VCaP (cell line): ENCODE measurements around the gene POU3F3.

Experiments
- H3K27ac ChIP-seq: fragments of 450-650 bp; 2 replicates; pipeline ENCODE4 v1.5.1; 2017
- TF ChIP-seq, protein P1 (sequence below): fragments of 450-650 bp; conservative IDR thresholded peaks from 2 replicates; pipeline ENCODE4 v1.5.1; 2017; ENCODE audit warnings: mild to moderate bottlenecking, moderate library complexity

Gene POU3F3

DNA sequence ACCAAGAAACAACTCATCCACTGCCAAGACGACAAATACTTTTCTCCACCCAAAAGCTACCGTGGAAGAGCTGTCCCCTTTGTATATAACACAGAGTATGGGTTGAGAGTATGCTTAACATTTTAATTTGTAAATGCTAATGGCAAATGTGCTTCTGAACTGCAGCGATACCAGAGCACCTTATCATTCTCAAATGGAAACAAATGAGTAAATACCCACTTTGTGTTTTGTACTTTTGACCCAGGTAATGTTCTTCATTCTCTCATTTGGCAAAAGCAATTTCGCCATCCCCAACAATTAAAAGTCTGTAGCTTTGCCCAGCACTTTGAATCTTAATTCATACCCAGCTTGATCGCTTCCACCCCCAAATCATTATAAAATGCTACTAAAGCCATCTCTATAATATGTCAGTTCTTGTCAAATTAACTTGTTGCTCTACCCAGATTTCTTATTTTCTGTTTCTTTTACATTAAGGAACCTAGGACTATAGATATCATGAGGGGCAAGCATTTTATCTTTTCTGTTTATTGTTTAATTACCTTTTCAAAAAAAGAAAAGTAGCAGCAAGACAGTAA lies 6.2 kb upstream of the POU3F3 start:
- TF ChIP-seq, protein P1, sequence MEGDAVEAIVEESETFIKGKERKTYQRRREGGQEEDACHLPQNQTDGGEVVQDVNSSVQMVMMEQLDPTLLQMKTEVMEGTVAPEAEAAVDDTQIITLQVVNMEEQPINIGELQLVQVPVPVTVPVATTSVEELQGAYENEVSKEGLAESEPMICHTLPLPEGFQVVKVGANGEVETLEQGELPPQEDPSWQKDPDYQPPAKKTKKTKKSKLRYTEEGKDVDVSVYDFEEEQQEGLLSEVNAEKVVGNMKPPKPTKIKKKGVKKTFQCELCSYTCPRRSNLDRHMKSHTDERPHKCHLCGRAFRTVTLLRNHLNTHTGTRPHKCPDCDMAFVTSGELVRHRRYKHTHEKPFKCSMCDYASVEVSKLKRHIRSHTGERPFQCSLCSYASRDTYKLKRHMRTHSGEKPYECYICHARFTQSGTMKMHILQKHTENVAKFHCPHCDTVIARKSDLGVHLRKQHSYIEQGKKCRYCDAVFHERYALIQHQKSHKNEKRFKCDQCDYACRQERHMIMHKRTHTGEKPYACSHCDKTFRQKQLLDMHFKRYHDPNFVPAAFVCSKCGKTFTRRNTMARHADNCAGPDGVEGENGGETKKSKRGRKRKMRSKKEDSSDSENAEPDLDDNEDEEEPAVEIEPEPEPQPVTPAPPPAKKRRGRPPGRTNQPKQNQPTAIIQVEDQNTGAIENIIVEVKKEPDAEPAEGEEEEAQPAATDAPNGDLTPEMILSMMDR: no peak
- H3K27ac ChIP-seq: no peak overlapping the region

DNA sequence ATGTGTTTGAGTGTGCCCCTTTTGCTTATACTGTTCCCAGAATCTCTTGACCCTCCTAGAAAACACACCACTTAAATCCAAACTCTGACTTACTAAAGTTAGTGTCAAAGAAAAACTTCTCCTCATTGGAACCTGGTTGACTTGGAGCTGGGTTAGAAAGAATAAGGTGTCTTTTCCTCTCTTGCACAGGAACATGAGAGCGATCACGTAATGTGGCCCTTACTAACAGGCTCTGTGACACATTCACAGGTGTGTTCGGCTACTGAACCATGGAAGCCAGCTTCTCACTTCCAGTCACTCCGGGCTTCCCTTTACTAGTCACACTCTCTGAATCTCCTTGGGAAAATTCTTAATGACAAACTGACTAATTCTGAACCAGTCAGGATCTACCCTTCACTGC lies 5.4 kb upstream of the POU3F3 start:
- H3K27ac ChIP-seq: no peak overlapping the region
- TF ChIP-seq, protein P1: no peak

DNA sequence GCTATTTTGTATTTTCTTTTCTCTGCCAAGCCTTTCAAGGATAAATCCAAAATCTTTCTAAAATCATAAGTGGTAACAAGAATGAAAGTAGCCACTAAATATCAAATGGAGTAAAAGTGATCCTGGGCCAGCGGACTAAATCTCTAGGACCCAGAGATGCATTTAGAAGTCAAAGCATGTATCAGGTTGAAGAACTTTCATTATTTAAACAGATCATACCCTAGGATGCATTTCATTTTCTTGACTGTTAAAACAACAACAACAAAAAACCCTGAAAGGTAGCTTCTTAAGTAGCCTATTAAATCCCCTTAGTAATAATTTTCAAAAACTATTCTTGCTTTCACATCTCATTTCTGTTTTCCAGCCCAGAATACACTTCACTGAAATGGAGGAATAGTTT lies 4.8 kb upstream of the POU3F3 start:
- TF ChIP-seq, protein P1: no peak
- no peak overlapping the region for H3K27ac ChIP-seq

DNA sequence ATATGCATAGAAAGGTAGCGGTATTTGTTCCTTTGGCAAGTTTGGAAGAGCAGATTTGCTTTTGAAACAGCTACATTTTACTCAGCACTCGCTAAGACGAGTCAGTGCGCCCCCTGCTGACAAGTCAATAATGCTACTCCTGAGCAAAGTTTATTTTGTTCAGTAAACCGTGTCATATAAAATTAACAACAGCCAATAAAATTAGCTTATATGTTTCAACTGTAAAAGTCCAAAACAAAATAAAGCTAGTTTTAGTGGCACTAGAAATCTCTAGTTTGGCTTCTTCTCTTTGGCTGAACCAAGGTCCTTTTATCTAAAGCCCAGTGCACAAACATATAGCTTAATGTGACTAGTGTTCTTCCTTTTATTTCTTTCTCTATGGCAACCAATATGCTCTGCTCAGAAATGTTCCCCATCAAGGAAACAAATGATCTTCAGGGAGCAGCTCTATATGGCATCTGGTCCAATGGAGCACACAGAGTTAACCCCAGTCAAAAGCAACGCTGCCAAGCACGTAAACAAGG lies 4.2 kb upstream of the POU3F3 start:
- H3K27ac ChIP-seq: peak overlapping the region; percentile 18; the same call in 1 of the 2 replicates
- TF ChIP-seq, protein P1: peak; percentile 87

DNA sequence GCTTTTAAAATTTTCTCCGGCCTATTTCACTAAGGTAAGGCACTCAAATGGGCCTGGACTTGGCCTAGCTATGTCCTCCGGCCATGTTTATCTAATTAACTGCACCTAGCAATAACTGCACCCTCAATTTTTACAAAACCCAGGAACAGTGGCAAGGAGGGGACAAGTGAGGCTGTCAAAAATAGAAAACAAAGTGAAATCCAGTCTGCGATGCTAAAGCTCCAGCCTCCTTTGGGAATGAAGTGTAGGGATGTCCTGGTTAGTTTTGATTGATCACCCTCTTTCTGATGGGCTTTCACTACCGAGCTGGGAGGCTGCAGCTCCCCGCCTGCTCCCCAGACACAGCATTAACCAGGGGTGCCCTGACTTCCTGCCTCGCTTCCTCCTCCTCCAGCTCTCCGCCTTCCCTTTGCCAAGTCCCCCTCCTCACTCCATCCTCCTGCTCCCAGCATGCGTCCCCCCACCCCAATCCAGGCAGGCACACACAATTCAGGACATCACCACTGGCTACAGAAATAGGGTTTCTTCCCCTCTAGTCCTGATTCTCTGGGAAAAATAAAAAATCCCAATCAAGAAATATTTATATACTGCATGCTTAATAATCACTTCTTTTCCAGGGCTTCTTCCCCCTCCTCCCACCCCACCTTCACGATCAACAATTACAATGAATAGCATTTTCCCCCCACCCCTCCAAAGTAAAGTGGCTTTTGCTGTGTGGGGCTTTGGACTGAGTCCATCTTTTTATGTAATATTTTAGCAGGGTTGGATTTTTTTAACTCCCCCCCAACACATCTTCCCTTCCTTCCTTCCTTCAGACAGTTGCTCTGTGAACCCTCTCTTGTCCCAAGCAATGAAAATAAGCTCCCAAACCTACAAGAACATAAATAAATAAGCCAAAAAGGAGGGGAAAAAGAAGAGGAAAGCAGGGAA lies 3.3 kb upstream of the POU3F3 start:
- H3K27ac ChIP-seq: peak overlapping the region; percentile 18; the same call in 1 of the 2 replicates
- TF ChIP-seq, protein P1: no peak

DNA sequence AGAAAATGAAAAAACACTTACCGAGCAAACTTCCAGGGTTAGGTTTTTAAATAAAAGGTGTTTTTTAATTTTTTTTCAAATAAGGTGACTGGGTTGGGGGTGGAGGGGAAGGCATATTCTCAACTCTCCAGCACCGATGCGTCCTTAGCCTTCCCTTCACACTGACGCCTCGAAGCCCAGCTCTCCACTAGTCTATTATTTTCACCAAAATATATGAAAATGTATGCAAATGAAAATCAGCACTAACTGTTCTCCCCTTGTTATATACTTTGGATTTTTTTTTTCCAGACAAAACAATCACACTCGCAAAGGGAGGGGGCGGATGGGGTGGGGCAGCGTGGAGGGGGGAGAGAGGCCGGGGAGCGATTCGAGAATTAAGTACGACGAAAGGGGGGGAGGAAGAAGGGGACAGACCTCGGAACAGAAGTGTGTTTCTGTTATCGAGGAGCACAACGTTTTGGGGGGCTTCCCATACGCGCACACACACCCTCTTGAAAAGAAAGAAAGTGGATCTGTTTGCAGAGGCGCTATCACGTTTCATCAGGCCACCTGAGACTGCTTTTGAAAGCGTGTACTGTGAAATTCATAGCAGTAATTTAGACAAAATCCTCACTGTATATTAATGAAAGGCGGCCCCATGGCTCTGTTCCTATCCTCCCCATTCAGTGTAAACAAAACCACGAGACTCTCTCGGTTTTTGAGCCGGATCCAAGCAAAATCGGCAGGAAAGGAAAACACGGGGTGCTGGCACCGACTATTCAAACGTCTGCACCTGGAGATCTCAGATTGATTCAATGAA lies 2.4 kb upstream of the POU3F3 start:
- TF ChIP-seq, protein P1: no peak
- H3K27ac ChIP-seq: no peak overlapping the region
